GM11168 (cell line): ENCODE results near the gene CD72.
"Not testable (repeated sequence)": the region's sequence is repeated elsewhere in the genome, so short reads cannot be mapped to it uniquely, and the experiment has no call there.

Source experiments
- in situ Hi-C: fragments of 300-500 bp; cut with MboI; formaldehyde crosslinking; loops from one replicate; pipeline ENCODE4 v1.12.0; 2022; ENCODE audit warnings: low sequenced_read_pairs; ENCODE audit not compliant: unreplicated experiment

Gene CD72

DNA sequence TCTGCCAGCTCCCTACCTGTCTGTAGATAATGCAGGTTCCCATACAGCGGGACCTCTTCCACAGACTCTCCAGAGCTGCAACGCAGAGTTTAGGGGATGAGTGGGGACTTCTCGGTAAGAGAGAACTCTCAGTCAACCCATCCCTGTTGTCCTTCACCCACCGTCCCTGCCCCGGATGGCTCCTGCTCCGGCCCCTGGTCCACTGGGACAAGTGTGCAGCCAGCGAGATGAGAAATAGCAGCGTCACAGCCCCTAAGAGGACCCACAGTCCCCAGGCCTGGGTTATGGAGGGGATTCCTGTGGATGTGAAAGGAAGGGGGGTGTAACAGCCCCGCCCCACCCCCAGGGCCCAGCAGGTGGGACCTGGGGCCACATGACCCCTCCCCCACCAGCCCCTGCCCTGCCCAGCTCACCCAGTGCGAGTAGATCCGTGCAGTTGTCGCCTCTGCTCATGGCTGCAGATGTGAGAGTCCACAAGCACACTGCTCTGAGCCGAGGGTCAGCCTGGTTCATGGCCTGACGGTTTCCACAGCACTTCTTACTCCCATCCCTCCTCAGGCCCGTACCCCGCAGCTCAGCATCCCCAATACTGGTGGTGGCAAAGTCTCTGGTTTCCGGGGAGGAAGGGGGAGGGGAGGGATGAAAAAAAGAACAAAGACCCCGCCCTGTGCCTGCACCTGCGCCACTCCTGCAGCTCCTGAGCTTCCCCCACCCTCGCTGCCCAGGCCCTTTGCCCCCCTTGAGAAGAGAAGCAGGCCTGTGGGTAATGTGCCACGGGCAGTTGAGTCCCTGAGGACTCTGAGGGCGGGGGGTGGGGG, 32.3 kb upstream of the CD72 start, which contains the start of gene SIT1:
SIT1 (minus strand) TSS at position 591 of the 818 bp plus-strand sequence; CDS start at position 513, 78 bp downstream.
- in situ Hi-C loops, result no loop called here

DNA sequence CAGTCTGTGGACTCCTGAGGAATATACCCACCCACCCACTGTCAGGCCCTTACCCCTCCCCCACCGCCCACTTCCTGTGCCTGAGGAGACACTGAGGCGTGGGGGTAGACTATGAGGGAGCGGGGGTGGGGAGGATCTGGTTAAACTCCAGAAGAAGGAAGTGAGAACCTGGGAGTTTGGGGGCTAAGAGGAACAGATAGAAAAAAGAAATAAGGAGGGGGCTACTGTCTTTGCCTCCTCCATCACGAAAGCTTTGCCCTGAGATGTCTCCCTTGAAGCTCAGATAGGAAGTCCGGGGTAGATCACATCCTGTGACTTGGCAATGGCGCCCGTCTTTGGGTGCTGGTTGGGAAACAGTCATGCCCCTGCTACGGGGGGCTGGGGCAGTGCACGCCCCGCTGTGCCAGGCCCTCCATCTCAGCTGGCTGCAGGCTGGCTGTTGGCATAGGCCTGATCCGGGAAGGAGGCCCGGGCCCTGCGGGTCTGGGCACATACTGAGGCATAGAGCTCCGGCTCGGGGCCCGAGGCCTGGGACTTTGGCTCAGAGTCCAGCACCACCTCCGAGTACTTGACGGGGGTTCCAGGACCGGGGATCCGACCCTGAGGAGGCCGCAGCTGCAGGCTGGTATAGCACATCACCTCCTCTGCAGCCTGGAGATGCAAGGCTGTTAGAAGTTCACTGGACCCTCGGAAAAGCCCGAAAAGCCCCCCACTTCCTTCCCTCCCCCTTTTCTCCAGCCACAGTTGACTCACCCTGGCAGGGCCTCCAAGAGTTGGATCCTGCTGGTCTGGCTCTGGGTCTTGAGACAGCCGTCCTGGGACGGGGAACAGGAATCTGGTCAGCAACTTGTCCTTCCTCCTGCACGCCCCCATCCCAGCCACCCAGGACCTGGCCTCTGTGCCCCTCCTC, 31.5 kb upstream of the CD72 start:
- in situ Hi-C loops, result no loop called here

DNA sequence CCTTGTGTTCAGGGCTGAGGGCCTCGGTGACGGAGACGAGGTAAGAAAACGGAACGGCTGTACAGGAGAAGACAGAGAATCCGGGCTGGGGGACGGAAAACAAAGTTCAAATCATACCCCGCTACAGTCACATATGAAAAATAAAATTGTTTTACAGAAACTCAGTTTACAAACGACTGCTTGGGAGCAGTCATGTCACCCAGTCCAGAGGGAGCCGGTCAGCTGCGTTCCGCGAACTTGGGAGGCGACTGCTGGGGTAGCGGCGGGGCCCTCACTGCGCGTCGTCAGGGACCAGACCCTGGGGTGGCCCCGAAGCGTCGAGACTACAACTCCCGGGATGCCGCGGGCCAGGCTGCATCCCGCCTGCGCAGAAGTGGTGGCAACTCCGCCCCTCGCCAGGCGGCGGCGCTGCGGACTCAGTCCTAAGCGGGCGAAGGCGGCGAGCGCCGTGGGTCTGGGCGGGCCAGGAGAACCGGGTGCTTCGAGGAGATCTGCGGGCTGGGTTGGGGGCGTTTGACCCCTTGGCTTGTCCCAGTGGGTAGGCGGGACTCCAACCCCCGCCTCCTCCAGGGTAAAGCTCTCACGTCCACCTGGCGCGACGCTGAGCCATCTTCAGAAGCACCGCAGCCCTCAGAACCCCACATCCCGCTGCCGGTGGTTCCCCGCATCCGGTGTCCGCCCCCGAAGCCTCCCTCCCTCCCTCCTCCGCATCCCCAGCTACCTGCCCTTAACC, 28.5 kb upstream of the CD72 start:
- in situ Hi-C loops, result no loop called here

DNA sequence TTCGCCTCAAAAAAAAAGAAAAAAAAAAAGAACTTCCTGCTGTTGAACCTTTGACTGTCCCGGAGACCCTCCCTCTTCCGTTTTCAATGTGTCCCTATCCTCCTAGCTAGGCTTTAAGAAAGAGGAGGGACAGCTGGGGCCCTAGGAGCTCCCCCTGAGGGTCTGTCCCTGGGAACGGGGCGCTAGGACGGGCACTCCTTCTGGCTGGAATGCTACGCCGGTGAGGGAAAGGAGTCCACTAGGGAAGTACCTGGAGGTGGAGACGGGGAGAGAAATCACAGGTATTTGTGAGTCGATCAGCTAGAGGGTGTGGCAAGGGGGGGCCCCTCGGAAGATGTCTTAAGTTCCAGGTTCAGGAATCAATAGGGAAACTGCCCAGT, 27.9 kb upstream of the CD72 start:
- in situ Hi-C loops, result no loop called here

DNA sequence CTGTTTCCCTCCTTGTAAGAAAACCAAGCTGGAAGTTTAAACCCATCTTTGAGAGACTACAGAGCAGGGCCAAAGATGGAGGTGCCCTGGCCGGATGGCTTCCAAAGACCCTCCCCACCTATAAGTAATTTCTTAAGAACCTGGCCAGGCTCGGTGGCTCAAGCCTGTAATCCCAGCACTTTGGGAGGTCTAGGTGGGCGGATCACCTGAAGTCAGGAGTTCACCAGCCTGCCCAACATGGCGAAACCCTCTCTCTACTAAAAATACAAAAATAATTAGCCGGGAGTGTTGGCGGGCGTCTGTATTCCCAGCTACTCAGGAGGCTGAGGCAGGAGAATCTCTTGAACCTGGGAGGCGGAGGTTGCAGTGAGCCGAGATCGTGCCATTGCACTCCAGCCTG, 27.5 kb upstream of the CD72 start:
- in situ Hi-C loops, result not testable (repeated sequence)

DNA sequence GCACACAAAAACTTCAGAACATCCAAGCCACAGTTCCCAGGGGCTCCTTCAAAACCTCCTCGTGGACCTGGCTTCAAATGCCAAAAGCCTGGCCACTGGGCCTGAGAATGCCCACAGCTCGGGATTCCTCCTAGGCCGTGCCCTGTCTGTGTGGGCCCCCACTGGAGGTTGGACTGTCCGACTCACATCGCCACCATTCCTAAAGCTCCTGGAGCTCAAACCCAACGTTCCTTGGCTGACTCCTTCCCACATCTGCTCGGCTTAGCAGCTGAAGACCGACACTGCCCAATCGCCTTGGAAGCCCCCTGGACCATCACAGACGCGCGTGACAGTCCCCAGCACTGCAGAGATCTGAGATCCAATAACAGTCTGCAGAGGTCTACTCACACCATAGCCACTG, 24.8 kb upstream of the CD72 start:
- in situ Hi-C loops, result no loop called here

DNA sequence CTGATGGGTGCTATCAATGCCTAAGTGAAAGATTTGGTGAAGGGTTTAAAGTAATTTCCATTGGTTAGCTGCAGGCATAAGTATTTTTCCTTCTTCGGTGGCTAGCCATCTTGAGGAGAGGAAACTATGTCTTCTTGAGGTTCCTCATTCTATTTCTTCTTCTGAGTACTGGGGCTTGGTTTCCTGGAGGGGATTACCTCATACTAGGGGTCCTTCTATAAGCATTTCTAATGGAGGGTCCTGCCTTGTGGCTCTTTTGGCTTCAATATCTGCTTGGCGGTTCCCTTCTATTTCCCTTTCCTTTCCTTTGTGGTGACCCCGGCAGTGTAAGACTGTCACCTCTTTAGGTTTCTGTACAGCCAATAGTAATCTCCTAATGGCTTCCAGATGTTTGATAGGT, 23.3 kb upstream of the CD72 start:
- in situ Hi-C loops, result not testable (repeated sequence)

DNA sequence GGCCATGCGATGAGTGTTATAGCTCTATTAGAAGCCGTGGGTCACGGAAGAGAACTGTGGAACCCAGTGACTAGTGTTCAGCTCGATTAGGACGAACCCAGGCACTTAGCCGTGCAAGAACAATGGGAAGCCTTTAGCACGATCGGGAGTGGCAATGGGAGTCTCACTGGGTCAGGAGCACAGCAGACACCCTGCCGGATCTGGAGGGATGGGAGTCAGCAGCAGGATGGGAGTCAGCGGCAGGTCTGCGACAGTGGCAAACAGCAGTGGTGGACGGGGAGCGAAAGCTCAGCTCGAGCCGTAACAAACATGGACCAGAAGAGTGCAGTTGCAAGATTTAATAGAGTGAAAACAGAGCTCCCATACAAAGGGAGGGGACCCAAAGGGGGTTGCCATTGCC, 22.2 kb upstream of the CD72 start:
- in situ Hi-C loops, result not testable (repeated sequence)

DNA sequence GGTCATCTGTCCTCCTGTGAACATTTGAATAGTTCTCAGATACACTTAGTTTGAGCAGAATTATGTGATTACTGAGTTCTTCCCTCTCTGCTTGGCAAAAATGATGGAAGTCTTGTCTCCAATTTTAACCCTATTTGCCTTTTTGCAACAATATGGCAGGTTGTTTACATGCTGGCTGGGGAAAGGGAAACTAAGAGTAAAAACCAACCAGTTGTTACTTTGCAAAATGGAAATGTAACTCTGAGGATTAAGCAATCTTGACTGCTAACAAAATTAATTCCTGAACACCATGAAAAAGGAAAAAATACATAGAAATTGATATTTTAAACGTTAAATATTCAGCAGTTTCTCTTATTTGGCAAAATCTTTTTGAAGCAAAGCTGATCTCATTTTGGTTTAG, 21.4 kb upstream of the CD72 start:
- in situ Hi-C loops, result no loop called here

DNA sequence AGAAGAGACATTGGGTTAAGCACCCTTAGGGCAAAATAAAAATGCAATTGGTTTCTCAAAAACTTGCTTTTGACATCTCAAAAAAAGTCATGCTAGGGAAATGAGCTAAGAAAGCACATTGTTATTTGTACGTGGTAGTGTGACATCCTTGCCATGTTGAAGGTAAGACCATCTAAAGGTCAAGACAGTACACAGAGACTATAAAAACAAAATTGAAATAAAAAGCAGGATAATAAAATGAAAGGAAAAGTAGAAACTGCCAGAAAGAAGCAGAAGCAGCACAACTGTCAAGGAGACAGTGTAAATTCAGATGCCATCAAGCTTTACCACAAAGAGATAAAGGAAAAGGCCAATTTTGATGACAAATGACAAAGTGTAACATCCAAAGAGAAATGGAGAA, 21.0 kb upstream of the CD72 start:
- in situ Hi-C loops, result not testable (repeated sequence)

DNA sequence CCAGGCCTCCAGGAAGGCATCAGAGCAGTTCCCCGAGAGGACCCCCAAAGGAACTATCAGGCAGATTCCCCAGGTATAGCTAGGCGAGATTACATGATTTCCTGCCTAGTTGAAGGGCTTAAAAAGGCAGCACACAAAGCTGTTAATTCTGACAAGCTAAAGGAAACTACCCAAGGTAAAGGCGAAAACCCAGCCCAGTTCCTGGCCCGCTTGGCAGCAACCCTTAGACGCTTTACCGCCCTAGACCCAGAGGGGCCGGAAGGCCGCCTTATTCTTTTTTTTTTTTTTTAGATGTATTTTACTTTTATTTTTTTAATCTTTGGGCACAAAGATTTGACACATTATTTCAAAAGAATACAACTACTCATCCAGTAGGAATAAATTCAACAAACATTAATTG, 20.5 kb upstream of the CD72 start:
- in situ Hi-C loops, result not testable (repeated sequence)

DNA sequence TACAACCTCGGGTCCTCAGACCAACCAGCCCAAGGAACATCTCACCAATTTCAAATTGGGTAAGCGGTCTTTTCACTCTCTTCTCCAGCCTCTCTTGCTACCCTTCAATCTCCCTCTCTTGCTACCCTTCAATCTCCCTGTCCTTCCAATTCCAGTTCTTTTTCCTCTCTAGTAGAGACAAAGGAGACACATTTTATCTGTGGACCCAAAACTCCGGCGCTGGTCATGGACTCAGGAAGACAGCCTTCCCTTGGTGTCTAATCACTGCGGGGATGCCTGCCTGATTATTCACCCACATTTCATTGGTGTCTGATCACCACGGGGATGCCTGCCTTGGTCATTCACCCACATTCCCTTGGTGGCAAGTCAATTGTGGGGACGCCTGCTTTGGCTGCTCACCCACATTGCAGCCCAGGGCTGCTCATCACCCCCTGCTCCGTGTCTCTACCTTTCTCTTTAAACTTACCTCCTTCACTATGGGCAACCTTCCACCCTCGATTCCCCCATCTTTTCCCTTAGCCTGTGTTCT, 19.3 kb upstream of the CD72 start:
- in situ Hi-C loops, result not testable (repeated sequence)

DNA sequence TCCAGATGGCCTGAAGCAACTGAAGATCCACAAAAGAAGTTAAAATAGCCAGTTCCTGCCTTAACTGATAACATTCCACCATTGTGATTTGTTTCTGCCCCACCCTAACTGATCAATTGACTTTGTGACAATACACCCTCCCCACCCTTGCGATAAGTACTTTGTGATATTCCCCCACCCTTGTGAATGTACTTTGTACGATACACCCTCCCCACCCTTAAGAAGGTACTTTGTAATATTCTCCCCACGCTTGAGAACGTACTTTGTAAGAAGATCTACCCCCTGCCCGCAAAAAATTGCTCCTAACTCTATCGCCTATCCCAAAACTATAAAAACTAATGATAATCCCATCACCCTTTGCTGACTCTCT, 18.6 kb upstream of the CD72 start:
- in situ Hi-C loops, result not testable (repeated sequence)

DNA sequence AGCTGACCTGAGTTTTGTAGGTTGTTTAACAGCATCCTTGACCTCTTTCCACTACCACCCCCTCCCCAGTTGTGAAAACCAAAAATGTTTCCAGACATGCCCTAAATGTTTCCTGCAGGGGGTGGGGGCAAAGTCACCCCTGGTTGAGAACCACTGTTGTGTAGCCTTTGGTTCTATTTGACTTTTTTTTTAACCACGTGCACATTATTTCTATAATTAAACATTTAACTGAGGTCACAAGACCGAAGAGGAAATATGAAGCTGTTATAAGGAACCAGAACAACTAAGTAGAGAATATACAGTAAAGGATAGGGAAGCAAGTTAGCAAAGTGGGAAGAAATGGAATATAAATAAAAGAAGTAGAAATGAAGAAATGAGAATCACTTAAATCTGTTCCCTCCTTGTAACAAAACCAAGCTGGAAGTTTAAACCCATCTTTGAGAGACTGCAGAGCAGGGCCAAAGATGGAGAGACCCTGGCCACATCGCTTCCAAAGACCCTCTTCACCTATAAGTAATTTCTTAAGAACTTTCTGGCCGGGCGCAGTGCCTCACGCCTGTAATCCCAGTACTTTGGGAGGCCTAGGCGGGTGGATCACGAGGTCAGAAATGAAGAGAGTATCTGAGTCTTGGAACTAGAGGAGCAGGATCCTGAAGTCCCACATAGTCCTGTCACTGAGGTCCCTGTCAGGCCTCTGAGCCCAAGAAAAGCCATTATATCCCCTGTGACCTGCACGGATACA, 18.1 kb upstream of the CD72 start:
- in situ Hi-C loops, result no loop called here

DNA sequence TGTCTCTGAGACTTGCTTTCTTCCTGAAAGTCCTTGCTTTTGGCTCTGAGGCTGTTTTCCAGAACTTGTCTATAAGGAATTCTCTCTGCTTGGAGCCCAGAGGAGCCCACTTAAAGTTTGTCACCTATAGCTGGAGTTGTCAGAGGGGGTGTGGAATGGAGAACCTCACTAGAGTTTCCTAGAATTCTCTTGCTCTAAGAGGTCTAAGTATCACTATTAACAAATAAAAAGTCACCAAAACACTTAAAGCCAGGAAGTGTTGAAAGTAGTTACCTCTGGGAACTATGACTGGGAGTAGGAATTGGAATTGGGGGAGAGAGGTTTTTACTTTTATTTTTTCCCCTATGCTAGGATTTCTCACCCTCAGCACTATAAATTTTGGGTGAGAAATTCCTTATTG, 17.5 kb upstream of the CD72 start:
- in situ Hi-C loops, result no loop called here

DNA sequence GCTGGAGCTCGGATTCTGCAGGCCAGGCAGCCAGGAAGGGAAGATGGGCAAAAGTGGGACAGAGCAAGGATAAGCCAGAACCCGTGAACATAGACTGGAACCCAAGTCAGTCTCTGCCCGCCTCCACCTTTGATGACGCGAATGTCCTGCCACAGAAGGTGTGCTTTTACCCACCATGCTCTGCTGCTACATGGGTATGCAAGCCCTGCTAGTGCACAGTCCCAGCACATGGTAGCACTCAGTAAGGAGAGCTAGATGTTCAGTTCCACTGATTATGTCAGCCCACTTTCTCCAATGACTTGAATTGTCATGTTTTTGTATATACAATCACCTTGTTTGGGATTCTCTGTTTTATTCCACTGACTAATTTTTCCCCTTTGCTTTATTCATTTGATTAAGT, 11.4 kb upstream of the CD72 start:
- in situ Hi-C loops, result no loop called here

DNA sequence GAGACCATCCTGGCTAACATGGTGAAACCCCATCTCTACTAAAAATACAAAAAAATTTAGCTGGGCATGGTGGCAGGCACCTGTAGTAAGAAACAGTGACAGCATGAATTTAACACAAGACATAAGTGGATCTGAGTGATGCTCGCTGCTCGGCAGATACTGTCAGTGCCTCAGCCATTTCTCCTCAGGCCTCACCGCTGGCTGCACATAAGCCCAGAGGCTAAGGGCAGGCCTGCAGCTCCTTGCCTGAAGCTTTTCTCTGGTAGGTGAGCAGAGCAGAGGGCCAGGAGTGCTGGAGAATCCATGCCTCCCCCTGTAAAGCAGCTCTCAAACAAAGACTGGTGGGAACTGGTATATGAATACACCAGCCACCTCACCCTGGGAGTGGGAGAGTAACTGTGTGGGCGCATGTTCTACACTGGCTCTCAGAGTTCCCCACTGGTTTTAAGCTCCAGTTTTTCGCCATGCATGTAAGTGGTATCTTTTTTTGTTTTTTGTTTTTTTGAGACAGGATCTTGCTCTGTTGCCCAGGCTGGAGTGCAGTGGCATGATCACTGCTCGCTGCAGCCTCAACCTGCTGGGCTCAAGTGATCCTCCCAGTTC, 10.3 kb upstream of the CD72 start:
- in situ Hi-C loops, result no loop called here

DNA sequence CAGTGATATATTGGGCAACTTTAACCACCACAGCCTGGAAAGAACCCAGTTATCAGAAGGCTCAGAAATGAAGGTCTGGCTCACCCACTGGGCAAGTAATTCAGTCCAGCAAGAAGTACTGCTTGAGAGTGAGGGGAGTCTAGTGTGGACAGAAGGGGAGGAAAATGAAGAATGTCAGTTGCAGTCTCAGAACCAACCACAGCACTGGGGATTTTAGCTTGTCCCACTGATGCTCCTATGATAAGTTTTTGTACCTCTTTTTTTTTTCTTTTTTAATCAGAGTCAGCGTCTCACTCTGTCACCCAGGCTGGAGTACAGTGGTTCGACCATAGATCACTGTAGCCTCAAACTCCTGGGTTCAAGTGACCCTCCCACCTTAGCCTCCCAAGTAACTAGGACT, 9.4 kb upstream of the CD72 start:
- in situ Hi-C loops, result no loop called here

DNA sequence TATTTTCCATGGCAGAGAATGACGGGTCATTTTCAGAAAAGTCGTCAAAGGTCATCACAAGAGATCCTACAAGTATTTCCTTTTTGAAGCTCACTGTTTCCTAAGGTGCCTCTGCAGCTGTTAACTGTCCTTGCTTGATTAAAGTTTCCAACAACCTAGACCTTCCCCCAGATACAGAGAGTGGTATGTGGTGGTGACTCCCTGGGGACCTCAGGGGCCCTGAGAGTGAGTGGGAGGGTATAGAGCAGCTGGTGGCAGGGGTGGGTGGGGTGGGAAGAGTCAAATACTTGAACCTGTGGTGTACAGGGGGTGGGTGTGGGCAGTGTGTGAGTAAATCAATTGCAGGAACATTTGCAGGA, 1.6 kb upstream of the CD72 start:
- in situ Hi-C loops, result no loop called here
